Measurements from ENCODE around the gene PRUNE2. TPM values are rescaled to one million over a fixed set of nuclear protein-coding genes. Genes with fewer than 3 reads are reported as not detected.

PRUNE2 gene
- total and polyA plus RNA-seq, 2 of the 13 experiments (the other 11 are each of a cell fraction or from before 2014, with no cell fraction given): 0.02 TPM; not detected in 1

DNA sequence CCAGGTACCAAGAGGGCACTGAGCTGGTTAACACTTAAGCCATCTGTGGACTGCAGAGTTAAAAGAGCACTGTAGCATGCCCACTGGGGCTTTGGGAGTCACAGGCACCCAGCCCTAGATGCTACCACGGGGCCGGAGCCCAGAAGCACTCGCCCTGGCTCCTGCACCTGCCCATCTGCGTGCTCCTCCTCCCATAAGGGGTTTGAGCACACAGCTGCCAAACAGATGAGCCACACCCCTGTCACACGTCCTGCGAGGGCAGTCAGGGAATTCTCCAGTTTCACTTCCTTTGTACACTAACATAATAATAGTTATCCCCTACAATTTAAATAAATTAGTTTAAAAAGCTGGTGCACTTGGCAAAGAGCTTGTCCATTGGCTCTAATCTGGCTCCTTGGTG lies 146.2 kb downstream of the PRUNE2 start (continued):
- TF ChIP-seq, protein P1, sequence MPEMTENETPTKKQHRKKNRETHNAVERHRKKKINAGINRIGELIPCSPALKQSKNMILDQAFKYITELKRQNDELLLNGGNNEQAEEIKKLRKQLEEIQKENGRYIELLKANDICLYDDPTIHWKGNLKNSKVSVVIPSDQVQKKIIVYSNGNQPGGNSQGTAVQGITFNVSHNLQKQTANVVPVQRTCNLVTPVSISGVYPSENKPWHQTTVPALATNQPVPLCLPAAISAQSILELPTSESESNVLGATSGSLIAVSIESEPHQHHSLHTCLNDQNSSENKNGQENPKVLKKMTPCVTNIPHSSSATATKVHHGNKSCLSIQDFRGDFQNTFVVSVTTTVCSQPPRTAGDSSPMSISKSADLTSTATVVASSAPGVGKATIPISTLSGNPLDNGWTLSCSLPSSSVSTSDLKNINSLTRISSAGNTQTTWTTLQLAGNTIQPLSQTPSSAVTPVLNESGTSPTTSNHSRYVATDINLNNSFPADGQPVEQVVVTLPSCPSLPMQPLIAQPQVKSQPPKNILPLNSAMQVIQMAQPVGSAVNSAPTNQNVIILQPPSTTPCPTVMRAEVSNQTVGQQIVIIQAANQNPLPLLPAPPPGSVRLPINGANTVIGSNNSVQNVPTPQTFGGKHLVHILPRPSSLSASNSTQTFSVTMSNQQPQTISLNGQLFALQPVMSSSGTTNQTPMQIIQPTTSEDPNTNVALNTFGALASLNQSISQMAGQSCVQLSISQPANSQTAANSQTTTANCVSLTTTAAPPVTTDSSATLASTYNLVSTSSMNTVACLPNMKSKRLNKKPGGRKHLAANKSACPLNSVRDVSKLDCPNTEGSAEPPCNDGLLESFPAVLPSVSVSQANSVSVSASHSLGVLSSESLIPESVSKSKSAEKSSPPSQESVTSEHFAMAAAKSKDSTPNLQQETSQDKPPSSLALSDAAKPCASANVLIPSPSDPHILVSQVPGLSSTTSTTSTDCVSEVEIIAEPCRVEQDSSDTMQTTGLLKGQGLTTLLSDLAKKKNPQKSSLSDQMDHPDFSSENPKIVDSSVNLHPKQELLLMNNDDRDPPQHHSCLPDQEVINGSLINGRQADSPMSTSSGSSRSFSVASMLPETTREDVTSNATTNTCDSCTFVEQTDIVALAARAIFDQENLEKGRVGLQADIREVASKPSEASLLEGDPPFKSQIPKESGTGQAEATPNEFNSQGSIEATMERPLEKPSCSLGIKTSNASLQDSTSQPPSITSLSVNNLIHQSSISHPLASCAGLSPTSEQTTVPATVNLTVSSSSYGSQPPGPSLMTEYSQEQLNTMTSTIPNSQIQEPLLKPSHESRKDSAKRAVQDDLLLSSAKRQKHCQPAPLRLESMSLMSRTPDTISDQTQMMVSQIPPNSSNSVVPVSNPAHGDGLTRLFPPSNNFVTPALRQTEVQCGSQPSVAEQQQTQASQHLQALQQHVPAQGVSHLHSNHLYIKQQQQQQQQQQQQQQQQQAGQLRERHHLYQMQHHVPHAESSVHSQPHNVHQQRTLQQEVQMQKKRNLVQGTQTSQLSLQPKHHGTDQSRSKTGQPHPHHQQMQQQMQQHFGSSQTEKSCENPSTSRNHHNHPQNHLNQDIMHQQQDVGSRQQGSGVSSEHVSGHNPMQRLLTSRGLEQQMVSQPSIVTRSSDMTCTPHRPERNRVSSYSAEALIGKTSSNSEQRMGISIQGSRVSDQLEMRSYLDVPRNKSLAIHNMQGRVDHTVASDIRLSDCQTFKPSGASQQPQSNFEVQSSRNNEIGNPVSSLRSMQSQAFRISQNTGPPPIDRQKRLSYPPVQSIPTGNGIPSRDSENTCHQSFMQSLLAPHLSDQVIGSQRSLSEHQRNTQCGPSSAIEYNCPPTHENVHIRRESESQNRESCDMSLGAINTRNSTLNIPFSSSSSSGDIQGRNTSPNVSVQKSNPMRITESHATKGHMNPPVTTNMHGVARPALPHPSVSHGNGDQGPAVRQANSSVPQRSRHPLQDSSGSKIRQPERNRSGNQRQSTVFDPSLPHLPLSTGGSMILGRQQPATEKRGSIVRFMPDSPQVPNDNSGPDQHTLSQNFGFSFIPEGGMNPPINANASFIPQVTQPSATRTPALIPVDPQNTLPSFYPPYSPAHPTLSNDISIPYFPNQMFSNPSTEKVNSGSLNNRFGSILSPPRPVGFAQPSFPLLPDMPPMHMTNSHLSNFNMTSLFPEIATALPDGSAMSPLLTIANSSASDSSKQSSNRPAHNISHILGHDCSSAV (CRISPR knock-in tag; IDR thresholded peaks at IDR 0.05; ENCODE audit: borderline replicate concordance): no peak
- TF ChIP-seq ZNF496 (CRISPR knock-in tag; IDR thresholded peaks at IDR 0.05; ENCODE audit: insufficient replicate concordance): no peak

DNA sequence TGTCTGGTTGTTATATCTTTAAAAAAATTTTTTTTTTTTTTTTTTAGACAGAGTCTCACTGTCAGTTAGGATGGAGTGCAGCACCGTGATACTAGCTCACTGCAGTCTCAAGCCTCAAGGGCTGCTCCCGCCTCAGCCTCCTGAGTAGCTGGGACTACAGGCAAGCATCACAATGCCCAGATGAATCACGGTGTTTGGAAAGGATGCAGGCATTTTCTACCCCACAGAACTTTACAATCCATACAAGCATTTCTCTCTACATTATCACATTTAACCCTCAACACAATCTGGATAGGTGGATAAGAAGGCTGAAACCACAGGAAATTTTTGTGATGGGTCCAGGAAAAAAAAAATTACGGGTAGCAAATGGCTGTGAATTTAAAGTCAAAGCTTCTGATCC lies 147.4 kb downstream of the PRUNE2 start:
- no peak for FAIRE-seq
- no peak for DNase-seq (ENCODE audit: low spot score)
- no peak for ATAC-seq
- H3K9ac ChIP-seq (ENCODE audit: insufficient read depth, low read depth, low read length): no peak overlapping the region
- no peaks in the 10 kb centered on the region for H3K4me1 ChIP-seq (ENCODE audit: insufficient read depth, low read length)
- no peak overlapping the region for H3K4me2 ChIP-seq (ENCODE audit: low read depth, low read length)
- no peak overlapping the region for H3K4me3 ChIP-seq (replicated peaks in 1 of 3; ENCODE audit: insufficient read depth in 1 of 3, low read depth in 2 of 3, low read length in 3 of 3)
- TF ChIP-seq PRDM4 (CRISPR knock-in tag; IDR thresholded peaks at IDR 0.05; ENCODE audit: borderline replicate concordance) (no peak), ZNF619 (CRISPR knock-in tag; IDR thresholded peaks at IDR 0.05) (no peak)
- H3K79me2 ChIP-seq (ENCODE audit: insufficient read depth, low read length): no peaks in the 10 kb centered on the region
- no peaks in the 10 kb centered on the region for H3K27me3 ChIP-seq (ENCODE audit: control insufficient read depth in 1 of 2, insufficient read depth in 2 of 2, low read length in 2 of 2)
- BruUV-seq (replicated peaks): no TSS peak
- H3K27ac ChIP-seq (ENCODE audit: extremely low read length, insufficient read depth, low read length): no peak overlapping the region
- H4K20me1 ChIP-seq (ENCODE audit: insufficient read depth, low read length): no peaks in the 10 kb centered on the region
- ChIA-PET CTCF (ENCODE audit: low intra/inter-chr PET ratio, low total read pairs) (no interaction called here), POLR2A (no interaction called here)
- no peaks in the 10 kb centered on the region for H3K9me3 ChIP-seq (ENCODE audit: low read length)
- intact Hi-C loops (cut with micrococcal nuclease; ENCODE audit: unreplicated experiment) (no loop called here), in situ Hi-C loops (cut with HindIII; ENCODE audit: extremely low pct_ligation_motif_present, low pct_unique_long_range_greater_than_20kb) (no loop called here)
- WGBS (ENCODE audit: low lambda C conversion rate): 4% methylated on average over 4 of the region's 4 CpGs
- H2AFZ ChIP-seq (ENCODE audit: low read length): no peak overlapping the region
- no peaks in the 10 kb centered on the region for H3K36me3 ChIP-seq (replicated peaks in 1 of 2; ENCODE audit: control insufficient read depth in 1 of 2, insufficient read depth in 2 of 2, low read length in 2 of 2)

Data from HepG2 (cell line).